ENCODE results near the gene MR1. TPM values are rescaled to one million over a fixed set of nuclear protein-coding genes. Genes with fewer than 3 reads are reported as not detected.
"Not testable (repeated sequence)": the region's sequence is repeated elsewhere in the genome, so short reads cannot be mapped to it uniquely, and the experiment has no call there.

MR1 gene
- total RNA-seq, 2 donors from 2014 or later = 3.0 to 8.7 TPM

DNA sequence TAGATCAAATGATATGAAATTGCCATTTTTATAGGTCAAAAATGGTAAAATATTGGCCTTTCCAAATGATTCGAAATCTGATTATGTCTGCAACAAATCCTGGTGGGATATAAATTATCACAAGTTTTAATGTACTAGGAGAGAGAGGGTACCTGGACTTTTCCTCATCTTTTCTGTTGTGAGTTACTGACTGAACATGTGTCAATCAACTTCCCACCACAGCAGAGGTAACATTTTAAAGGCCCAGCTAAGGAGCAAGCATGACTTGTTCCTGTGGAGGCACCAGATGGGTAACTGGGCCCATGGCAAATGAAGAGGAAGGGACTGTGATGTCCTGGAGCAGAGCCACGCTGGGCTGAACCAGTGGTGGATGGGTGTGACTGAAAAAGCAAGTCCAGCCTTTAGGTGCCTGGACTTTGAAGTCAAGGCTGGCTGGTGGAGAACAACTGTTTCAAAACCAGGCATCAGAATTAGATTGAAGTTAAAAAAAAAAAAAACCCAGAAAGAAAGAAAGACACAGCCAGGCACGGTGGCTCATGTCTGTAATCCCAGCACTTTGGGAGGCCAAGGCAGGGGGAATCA, 6.6 kb downstream of the MR1 start:
- Histone ChIP-seq H3K9me3 (no peaks in the 10 kb centered on the region), H3K9ac (ENCODE audit: low read depth in 2 of 2, low read length in 2 of 2) (no peak overlapping the region), H3K27me3 (no peaks in the 10 kb centered on the region), H3K4me1 (peaks cover 3% of the 10 kb centered on the region), H3K36me3 (no peaks in the 10 kb centered on the region), H3K27ac (no peak overlapping the region), H3K4me3 (no peak overlapping the region)
- DNase-seq = peak; percentile 66
- intact Hi-C loops (cut with DNase I) = loop anchor here (5.0 kb wide), 1 partner anchor 47 kb away; the partner anchor contains the start of gene IER5
- TF ChIP-seq, protein P1, sequence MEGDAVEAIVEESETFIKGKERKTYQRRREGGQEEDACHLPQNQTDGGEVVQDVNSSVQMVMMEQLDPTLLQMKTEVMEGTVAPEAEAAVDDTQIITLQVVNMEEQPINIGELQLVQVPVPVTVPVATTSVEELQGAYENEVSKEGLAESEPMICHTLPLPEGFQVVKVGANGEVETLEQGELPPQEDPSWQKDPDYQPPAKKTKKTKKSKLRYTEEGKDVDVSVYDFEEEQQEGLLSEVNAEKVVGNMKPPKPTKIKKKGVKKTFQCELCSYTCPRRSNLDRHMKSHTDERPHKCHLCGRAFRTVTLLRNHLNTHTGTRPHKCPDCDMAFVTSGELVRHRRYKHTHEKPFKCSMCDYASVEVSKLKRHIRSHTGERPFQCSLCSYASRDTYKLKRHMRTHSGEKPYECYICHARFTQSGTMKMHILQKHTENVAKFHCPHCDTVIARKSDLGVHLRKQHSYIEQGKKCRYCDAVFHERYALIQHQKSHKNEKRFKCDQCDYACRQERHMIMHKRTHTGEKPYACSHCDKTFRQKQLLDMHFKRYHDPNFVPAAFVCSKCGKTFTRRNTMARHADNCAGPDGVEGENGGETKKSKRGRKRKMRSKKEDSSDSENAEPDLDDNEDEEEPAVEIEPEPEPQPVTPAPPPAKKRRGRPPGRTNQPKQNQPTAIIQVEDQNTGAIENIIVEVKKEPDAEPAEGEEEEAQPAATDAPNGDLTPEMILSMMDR (IDR thresholded peaks at IDR 0.05) = no peak

DNA sequence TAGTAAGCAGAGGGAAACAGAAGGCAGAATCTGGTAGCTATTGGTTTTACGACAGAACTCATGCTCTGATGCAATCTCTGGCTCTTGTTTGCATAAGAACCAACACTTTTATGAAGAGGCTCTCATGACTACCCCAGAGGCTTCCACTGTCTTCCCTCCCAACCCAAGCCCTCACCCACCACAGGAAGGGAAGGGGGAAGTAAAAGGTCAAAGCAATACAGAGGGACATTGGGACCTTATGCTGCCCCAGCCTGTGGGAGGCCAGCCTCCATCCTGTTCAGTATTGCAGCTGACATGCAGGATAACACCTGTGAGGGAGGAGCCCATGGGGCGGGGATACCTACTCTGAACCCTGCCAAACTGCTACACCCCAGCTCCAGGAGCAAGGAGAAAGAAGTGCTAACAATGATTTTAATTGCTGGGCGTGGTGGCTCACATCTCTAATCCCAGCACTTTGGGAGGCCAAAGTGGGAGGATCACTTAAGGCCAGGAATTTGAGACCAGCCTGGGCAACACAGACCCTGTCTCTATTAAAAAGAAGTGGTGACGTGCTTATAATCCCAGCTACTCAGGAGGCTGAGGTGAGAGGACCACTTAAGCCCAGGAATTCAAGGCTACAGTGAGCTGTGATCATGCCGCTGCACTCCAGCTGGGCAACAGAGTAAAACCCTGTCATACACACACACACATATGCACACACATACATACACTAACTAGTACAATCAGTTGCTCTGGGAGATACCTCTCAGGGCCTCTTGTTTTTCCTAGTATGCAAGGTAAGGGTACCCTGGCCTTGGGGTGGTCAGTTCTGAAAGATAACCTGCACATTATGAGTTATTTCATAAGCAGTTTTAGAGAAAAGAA, 9.5 kb downstream of the MR1 start:
- Histone ChIP-seq H3K27me3 (no peaks in the 10 kb centered on the region), H3K36me3 (no peaks in the 10 kb centered on the region), H3K9me3 (no peaks in the 10 kb centered on the region), H3K4me3 (no peak overlapping the region), H3K27ac (peak overlapping the region; percentile 58), H3K4me1 (peaks cover 3% of the 10 kb centered on the region), H3K9ac (ENCODE audit: low read depth in 2 of 2, low read length in 2 of 2) (peak overlapping the region in 1 of 2 donors; percentile 28)
- TF ChIP-seq, protein P1 (IDR thresholded peaks at IDR 0.05) = no peak
- intact Hi-C loops (cut with DNase I) = loop anchor here (5.0 kb wide), 1 partner anchor 44 kb away; the partner anchor contains the start of gene IER5
- peak; percentile 82 for DNase-seq

DNA sequence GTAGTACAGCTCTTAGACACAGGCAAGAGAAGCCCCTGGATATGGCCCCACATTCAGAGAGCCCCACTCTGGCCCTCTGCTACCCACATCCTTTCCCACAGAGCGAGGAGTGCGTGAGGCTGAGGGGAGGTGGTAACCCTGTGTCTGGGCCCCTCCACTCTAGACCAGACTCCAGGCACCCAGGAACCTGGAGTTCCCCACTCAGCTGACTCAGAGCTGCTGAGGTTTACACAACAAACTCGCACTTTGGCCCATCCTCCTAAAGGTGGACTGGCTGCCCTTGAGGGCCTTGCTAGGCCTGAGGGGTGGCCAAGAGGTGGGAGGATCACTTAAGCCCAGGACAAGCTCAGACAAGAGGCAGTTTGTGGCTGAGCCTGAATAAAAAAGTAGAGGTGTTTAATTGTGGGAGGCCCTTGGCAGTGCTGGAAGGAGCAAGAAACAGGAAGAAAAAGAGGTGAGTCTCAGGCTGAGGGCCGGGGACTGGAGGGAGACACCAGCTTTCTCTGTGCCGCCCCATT, 10.7 kb downstream of the MR1 start:
- TF ChIP-seq, protein P1 (IDR thresholded peaks at IDR 0.05) = no peak
- peak; percentile 71 for DNase-seq
- H3K4me3 ChIP-seq = no peak overlapping the region
- intact Hi-C loops (cut with DNase I) = loop anchor here (5.0 kb wide), 1 partner anchor 43 kb away; the partner anchor contains the start of gene IER5
- H3K9me3 ChIP-seq = no peaks in the 10 kb centered on the region
- H3K27me3 ChIP-seq = no peaks in the 10 kb centered on the region
- peak overlapping the region in 1 of 2 donors; percentile 14 for H3K9ac ChIP-seq (ENCODE audit: low read depth in 2 of 2, low read length in 2 of 2)
- H3K4me1 ChIP-seq = peaks cover 3% of the 10 kb centered on the region
- H3K27ac ChIP-seq = no peak overlapping the region
- H3K36me3 ChIP-seq = no peaks in the 10 kb centered on the region

DNA sequence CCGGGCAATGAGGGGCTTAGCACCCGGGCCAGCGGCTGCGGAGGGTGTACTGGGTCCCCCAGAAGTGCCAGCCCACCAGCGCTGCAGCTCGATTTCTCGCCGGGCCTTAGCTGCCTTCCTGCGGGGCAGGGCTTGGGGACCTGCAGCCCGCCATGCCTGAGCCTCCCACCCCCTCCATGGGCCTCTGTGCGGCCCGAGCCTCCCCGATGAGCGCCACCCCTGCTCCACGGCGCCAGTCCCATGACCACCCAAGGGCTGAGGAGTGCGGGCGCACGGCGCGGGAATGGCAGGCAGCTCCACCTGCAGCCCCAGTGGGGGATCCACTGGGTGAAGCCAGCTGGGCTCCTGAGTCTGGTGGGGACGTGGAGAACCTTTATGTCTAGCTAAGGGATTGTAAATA, 12.2 kb downstream of the MR1 start:
- intact Hi-C loops (cut with DNase I); DNase-seq: not testable (repeated sequence)

DNA sequence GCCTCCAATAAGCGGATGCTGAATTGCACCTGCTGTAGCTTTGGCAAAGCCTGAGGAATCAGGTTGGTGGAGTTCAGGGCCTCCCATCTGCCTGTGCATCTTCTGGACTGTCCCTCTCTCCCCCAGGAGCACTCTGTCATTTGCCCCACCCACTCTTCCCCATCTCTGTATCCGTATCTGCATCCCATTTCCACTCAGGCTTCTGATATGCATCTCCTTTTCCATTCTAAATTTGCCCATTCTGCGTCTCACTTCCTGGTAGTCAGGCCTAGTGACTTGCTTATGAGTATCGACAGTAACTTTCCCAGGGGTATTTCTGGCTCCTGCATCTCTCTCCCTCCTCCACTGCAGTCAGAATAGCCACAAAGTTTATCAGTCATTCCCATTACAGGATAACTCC, 15.6 kb downstream of the MR1 start:
- intact Hi-C loops (cut with DNase I) = no loop called here
- TF ChIP-seq, protein P1 (IDR thresholded peaks at IDR 0.05) = no peak
- no peak for DNase-seq
- no peak overlapping the region for H3K27ac ChIP-seq
- H3K9ac ChIP-seq (ENCODE audit: low read depth in 2 of 2, low read length in 2 of 2) = no peak overlapping the region
- no peaks in the 10 kb centered on the region for H3K9me3 ChIP-seq
- peaks cover under 1% of the 10 kb centered on the region for H3K4me1 ChIP-seq
- no peak overlapping the region for H3K4me3 ChIP-seq
- H3K27me3 ChIP-seq = no peaks in the 10 kb centered on the region
- H3K36me3 ChIP-seq = no peaks in the 10 kb centered on the region

More for the DNA sequence above, 12.2 kb downstream of the MR1 start:
- not testable (repeated sequence) for H3K27ac ChIP-seq; H3K9me3 ChIP-seq; H3K27me3 ChIP-seq; H3K4me3 ChIP-seq; H3K36me3 ChIP-seq; H3K4me1 ChIP-seq; H3K9ac ChIP-seq (ENCODE audit: low read depth in 2 of 2, low read length in 2 of 2)

Data from colonic mucosa (tissue), 4 donors.